Measurements from ENCODE around the gene PSTPIP2.

The PSTPIP2 gene

DNA sequence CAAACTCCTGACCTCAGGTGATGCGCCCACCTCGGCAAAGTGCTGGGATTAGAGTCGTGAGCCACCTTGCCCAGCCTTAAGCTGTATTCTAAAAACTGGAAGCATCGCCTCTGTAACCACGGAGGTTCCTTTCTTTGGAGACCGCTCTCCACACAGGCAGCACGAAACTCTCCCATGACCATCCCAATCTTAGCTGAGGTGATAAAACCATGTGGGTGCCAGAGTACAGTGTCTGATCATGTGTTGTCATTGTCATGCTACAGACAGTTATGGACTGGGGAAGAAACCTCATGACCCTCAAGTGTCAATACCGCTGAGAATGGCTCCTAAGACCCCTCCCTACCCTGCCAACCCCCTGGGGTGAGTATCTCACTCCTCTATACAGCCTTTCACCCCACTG, 63.5 kb downstream of the PSTPIP2 start:
- no peaks in the 10 kb centered on the region for H3K9me3 Mint-ChIP-seq
- H3K4me3 Mint-ChIP-seq, result no peak overlapping the region
- H3K27me3 Mint-ChIP-seq (ENCODE audit: low read depth, poor library complexity), result no peaks in the 10 kb centered on the region
- no peaks in the 10 kb centered on the region for H3K4me1 Mint-ChIP-seq
- no peak overlapping the region for H3K27ac Mint-ChIP-seq
- no peak for DNase-seq
- peaks cover 5% of the 10 kb centered on the region for H3K36me3 Mint-ChIP-seq (ENCODE audit: low read depth)
- TF ChIP-seq, protein P1, sequence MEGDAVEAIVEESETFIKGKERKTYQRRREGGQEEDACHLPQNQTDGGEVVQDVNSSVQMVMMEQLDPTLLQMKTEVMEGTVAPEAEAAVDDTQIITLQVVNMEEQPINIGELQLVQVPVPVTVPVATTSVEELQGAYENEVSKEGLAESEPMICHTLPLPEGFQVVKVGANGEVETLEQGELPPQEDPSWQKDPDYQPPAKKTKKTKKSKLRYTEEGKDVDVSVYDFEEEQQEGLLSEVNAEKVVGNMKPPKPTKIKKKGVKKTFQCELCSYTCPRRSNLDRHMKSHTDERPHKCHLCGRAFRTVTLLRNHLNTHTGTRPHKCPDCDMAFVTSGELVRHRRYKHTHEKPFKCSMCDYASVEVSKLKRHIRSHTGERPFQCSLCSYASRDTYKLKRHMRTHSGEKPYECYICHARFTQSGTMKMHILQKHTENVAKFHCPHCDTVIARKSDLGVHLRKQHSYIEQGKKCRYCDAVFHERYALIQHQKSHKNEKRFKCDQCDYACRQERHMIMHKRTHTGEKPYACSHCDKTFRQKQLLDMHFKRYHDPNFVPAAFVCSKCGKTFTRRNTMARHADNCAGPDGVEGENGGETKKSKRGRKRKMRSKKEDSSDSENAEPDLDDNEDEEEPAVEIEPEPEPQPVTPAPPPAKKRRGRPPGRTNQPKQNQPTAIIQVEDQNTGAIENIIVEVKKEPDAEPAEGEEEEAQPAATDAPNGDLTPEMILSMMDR (IDR thresholded peaks at IDR 0.05), result no peak

DNA sequence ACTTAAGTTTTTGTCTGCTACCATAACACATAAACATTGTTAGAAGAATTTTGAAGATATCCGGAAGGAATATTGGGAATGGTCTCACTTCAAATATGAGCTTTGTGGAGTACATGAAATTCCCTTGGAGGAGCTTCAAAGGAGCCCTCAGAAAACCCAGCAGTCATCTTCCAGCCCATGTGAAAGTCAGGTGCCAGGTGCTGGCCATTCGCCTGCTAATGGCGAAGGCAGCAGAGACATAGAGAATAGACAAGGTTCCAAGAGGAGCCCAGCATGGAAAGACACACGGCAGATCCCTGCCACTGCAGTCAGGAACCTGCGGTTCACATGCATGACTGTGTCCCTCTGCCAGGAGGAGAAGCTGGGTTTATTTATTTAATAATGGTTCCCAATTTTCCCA, 64.9 kb downstream of the PSTPIP2 start:
- Mint-ChIP-seq H3K4me1 (no peaks in the 10 kb centered on the region), H3K27me3 (ENCODE audit: low read depth, poor library complexity) (no peaks in the 10 kb centered on the region), H3K27ac (no peak overlapping the region), H3K36me3 (ENCODE audit: low read depth) (peaks cover 16% of the 10 kb centered on the region), H3K4me3 (no peak overlapping the region), H3K9me3 (peaks cover 10% of the 10 kb centered on the region)
- TF ChIP-seq, protein P1 (IDR thresholded peaks at IDR 0.05), result no peak
- no peak for DNase-seq

DNA sequence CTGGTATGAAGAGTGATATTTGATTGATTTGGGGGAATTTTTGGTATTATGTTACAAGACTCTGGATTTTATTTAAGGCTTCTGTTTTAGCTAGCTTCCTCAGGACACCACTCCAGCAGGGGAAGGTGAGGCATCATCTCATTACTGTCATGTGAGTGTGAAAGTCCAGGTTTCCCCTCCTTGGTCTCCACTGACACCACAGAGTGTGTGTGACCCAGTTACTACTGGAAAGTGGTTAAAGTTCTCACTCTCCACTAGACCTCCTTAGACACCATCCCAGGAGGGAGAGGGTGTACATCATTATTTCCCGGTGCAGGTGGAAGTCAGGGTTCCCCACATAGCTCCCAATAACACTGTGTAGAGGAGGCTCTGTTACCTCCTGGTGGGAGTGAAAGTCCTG, 69.1 kb downstream of the PSTPIP2 start:
- H3K36me3 Mint-ChIP-seq (ENCODE audit: low read depth), result peaks cover 21% of the 10 kb centered on the region
- DNase-seq, result no peak
- TF ChIP-seq, protein P1 (IDR thresholded peaks at IDR 0.05), result no peak
- H3K9me3 Mint-ChIP-seq, result peaks cover 21% of the 10 kb centered on the region
- no peak overlapping the region for H3K27ac Mint-ChIP-seq
- H3K4me1 Mint-ChIP-seq, result peaks cover 15% of the 10 kb centered on the region
- peaks cover 2% of the 10 kb centered on the region for H3K27me3 Mint-ChIP-seq (ENCODE audit: low read depth, poor library complexity)
- H3K4me3 Mint-ChIP-seq, result no peak overlapping the region

DNA sequence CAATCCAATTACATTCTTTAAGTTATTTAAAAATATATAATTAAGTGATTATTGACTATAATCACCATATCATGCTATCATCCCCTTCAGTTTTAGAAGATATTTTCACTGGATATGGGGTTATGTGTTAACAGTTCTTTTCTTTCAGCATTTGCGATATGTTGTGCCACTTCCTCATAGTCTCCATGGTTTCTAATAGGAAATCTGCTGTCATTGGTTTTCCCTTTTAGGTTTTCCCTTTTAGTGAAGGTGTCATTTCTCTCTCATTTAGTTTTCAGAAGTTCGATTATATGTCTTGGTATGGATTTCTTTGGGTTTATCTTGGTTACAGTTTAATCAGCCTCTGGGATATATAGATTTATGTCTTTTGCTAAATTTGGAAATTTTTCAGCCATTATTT, 70.2 kb downstream of the PSTPIP2 start:
- peaks cover 19% of the 10 kb centered on the region for H3K4me1 Mint-ChIP-seq
- no peak for DNase-seq
- peaks cover 21% of the 10 kb centered on the region for H3K36me3 Mint-ChIP-seq (ENCODE audit: low read depth)
- TF ChIP-seq, protein P1 (IDR thresholded peaks at IDR 0.05), result no peak
- H3K9me3 Mint-ChIP-seq, result peaks cover 21% of the 10 kb centered on the region
- no peak overlapping the region for H3K4me3 Mint-ChIP-seq
- H3K27me3 Mint-ChIP-seq (ENCODE audit: low read depth, poor library complexity), result peaks cover 2% of the 10 kb centered on the region
- H3K27ac Mint-ChIP-seq, result no peak overlapping the region

DNA sequence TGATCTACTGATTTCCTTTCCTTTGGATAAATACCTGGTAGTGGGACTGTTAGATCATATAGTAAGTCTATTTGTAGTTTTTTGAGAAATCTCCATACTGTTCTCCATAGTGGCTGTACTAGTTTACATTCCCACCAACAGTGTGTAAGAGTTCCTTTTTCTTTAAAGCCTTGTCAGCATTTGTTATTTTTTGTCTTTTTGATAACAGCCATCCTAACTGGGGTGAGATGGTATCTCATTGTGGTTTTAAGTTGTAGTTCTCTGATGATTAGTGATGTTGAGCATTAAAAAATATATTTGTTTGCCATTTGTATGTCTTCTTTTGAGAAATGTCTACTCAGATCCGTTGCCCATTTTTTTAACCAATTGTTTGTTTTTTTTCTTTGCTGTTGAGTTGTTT, 71.0 kb downstream of the PSTPIP2 start:
- H3K4me1 Mint-ChIP-seq, result peaks cover 19% of the 10 kb centered on the region
- H3K4me3 Mint-ChIP-seq, result no peak overlapping the region
- H3K27ac Mint-ChIP-seq, result no peak overlapping the region
- peaks cover 2% of the 10 kb centered on the region for H3K27me3 Mint-ChIP-seq (ENCODE audit: low read depth, poor library complexity)
- H3K9me3 Mint-ChIP-seq, result peaks cover 21% of the 10 kb centered on the region
- TF ChIP-seq, protein P1 (IDR thresholded peaks at IDR 0.05), result no peak
- peaks cover 21% of the 10 kb centered on the region for H3K36me3 Mint-ChIP-seq (ENCODE audit: low read depth)
- DNase-seq, result no peak

DNA sequence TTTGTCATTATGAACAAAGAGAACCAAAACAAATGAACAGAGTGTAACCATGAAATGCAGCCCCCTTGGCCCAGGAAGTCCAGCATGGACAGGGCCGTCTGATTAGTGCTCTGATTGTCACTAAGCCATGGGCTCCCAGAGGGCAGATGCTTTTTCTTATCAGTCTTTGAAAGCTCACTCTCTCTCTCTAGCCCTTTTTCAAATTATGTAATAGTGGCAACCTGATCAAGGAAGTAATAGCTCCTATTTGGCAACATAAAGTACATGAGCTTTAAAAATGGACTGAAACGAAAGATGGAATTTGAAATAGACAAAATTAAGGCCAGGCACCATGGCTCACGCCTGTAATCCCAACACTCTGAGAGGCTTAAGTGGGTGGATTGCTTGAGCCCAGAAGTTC, 72.5 kb downstream of the PSTPIP2 start:
- TF ChIP-seq, protein P1 (IDR thresholded peaks at IDR 0.05), result no peak
- H3K27me3 Mint-ChIP-seq (ENCODE audit: low read depth, poor library complexity), result peaks cover 2% of the 10 kb centered on the region
- H3K4me1 Mint-ChIP-seq, result peaks cover 19% of the 10 kb centered on the region
- peaks cover 25% of the 10 kb centered on the region for H3K36me3 Mint-ChIP-seq (ENCODE audit: low read depth)
- no peak for DNase-seq
- H3K4me3 Mint-ChIP-seq, result no peak overlapping the region
- no peak overlapping the region for H3K27ac Mint-ChIP-seq
- peaks cover 21% of the 10 kb centered on the region for H3K9me3 Mint-ChIP-seq
